ENCODE data around the gene VEGFC. TPM values are rescaled to one million over a fixed set of nuclear protein-coding genes. Genes with fewer than 3 reads are reported as not detected.

Gene VEGFC
- total RNA-seq, 1 experiment from 2014 or later: 15.7 TPM

GRCh38 chr4:176726803-176727202, 65.9 kb downstream of the VEGFC start:
- ChIA-PET CTCF (no interaction called here), POLR2A (no interaction called here)
- no peaks in the 10 kb centered on the region for H3K27me3 ChIP-seq (ENCODE audit: control insufficient read depth, insufficient read depth, low read length)
- TF ChIP-seq TCF7L2 (IDR thresholded peaks at IDR 0.05; ENCODE audit: low read depth, low read length) (no peak), REST (IDR thresholded peaks at IDR 0.05; ENCODE audit: insufficient read depth in 1 of 2, low read depth in 2 of 2, low read length in 1 of 2) (no peak), SIN3A (IDR thresholded peaks at IDR 0.05; ENCODE audit: borderline replicate concordance, insufficient read depth, low read depth, low read length) (no peak), POLR2AphosphoS5 (IDR thresholded peaks at IDR 0.05; ENCODE audit: low read depth, low read length) (no peak), CTCF (IDR thresholded peaks at IDR 0.05) (no peak)
- BruUV-seq (replicated peaks): no TSS peak
- DNase-seq (ENCODE audit: low read depth, low spot score) (no peak), ATAC-seq (no peak)
- no peaks in the 10 kb centered on the region for H3K36me3 ChIP-seq (ENCODE audit: control insufficient read depth, insufficient read depth, low read length)
- H3K4me1 ChIP-seq (ENCODE audit: control insufficient read depth, insufficient read depth, low read length): no peaks in the 10 kb centered on the region
- in situ Hi-C loops (cut with HindIII; ENCODE audit: low pct_unique_long_range_greater_than_20kb, low sequenced_read_pairs) (no loop called here), intact Hi-C loops (cut with micrococcal nuclease; ENCODE audit: unreplicated experiment) (no loop called here)
- no peaks in the 10 kb centered on the region for H3K9me3 ChIP-seq (ENCODE audit: control insufficient read depth, insufficient read depth, low read depth, low read length)
- H3K27ac ChIP-seq (ENCODE audit: low read length): no peak overlapping the region
- H3K4me3 ChIP-seq (ENCODE audit: low read depth in 2 of 2, low read length in 2 of 2): no peak overlapping the region

GRCh38 chr4:176721459-176721858, 71.3 kb downstream of the VEGFC start:
- H3K4me1 ChIP-seq (ENCODE audit: control insufficient read depth, insufficient read depth, low read length): no peaks in the 10 kb centered on the region
- H3K4me3 ChIP-seq (ENCODE audit: low read depth in 2 of 2, low read length in 2 of 2): no peak overlapping the region
- no peak overlapping the region for H3K27ac ChIP-seq (ENCODE audit: low read length)
- no peaks in the 10 kb centered on the region for H3K9me3 ChIP-seq (ENCODE audit: control insufficient read depth, insufficient read depth, low read depth, low read length)
- TF ChIP-seq CTCF (IDR thresholded peaks at IDR 0.05) (no peak), TCF7L2 (IDR thresholded peaks at IDR 0.05; ENCODE audit: low read depth, low read length) (no peak), SIN3A (IDR thresholded peaks at IDR 0.05; ENCODE audit: borderline replicate concordance, insufficient read depth, low read depth, low read length) (no peak), POLR2AphosphoS5 (IDR thresholded peaks at IDR 0.05; ENCODE audit: low read depth, low read length) (no peak), REST (IDR thresholded peaks at IDR 0.05; ENCODE audit: insufficient read depth in 1 of 2, low read depth in 2 of 2, low read length in 1 of 2) (no peak)
- intact Hi-C loops (cut with micrococcal nuclease; ENCODE audit: unreplicated experiment): no loop called here
- no TSS peak for BruUV-seq (replicated peaks)
- ATAC-seq (no peak), DNase-seq (ENCODE audit: low read depth, low spot score) (no peak)
- H3K36me3 ChIP-seq (ENCODE audit: control insufficient read depth, insufficient read depth, low read length): no peaks in the 10 kb centered on the region
- ChIA-PET CTCF (no interaction called here), POLR2A (no interaction called here)
- in situ Hi-C loops (cut with HindIII; ENCODE audit: low pct_unique_long_range_greater_than_20kb, low sequenced_read_pairs): no loop called here
- no peaks in the 10 kb centered on the region for H3K27me3 ChIP-seq (ENCODE audit: control insufficient read depth, insufficient read depth, low read length)
